ENCODE data around the gene VPS11. TPM values are rescaled to one million over a fixed set of nuclear protein-coding genes. Genes with fewer than 3 reads are reported as not detected.

VPS11 gene
- total RNA-seq, 1 experiment from 2014 or later: 11.2 TPM

- H3K9me3 ChIP-seq (replicated peaks): no peaks in the 10 kb centered on the region
- no peak for DNase-seq (ENCODE audit: low read depth in 1 of 2, low spot score in 2 of 2)
- no peaks in the 10 kb centered on the region for H3K36me3 ChIP-seq
- peaks cover 7% of the 10 kb centered on the region for H3K4me1 ChIP-seq (replicated peaks)
- no peak overlapping the region for H3K27ac ChIP-seq
- no peak overlapping the region for H3K4me3 ChIP-seq
- no peaks in the 10 kb centered on the region for H3K27me3 ChIP-seq (replicated peaks)
Observed at GRCh38 chr11:119116601-119117000, 49.0 kb downstream of the VPS11 start.

GRCh38 chr11:119117004-119117706, 49.5 kb downstream of the VPS11 start:
- Histone ChIP-seq H3K36me3 (no peaks in the 10 kb centered on the region), H3K27me3 (replicated peaks) (no peaks in the 10 kb centered on the region), H3K4me3 (no peak overlapping the region), H3K4me1 (replicated peaks) (peaks cover 8% of the 10 kb centered on the region), H3K27ac (no peak overlapping the region), H3K9me3 (replicated peaks) (no peaks in the 10 kb centered on the region)
- DNase-seq (ENCODE audit: low read depth in 1 of 2, low spot score in 2 of 2): no peak

GRCh38 chr11:119118227-119118626, 50.6 kb downstream of the VPS11 start:
- Histone ChIP-seq H3K27me3 (replicated peaks) (no peaks in the 10 kb centered on the region), H3K9me3 (replicated peaks) (no peaks in the 10 kb centered on the region), H3K27ac (no peak overlapping the region), H3K4me1 (replicated peaks) (peaks cover 12% of the 10 kb centered on the region), H3K36me3 (no peaks in the 10 kb centered on the region), H3K4me3 (no peak overlapping the region)
- DNase-seq (ENCODE audit: low read depth in 1 of 2, low spot score in 2 of 2): no peak

GRCh38 chr11:119118946-119119345, 51.3 kb downstream of the VPS11 start:
- no peaks in the 10 kb centered on the region for H3K9me3 ChIP-seq (replicated peaks)
- H3K27ac ChIP-seq: no peak overlapping the region
- DNase-seq (ENCODE audit: low read depth in 1 of 2, low spot score in 2 of 2): no peak

GRCh38 chr11:119120639-119121007, 53.0 kb downstream of the VPS11 start:
- Histone ChIP-seq H3K9me3 (replicated peaks) (no peaks in the 10 kb centered on the region), H3K36me3 (no peaks in the 10 kb centered on the region)
- no peak for DNase-seq (ENCODE audit: low read depth in 1 of 2, low spot score in 2 of 2)

More at GRCh38 chr11:119118946-119119345, 51.3 kb downstream of the VPS11 start:
- Histone ChIP-seq H3K4me1 (replicated peaks) (peaks cover 12% of the 10 kb centered on the region), H3K4me3 (no peak overlapping the region), H3K27me3 (replicated peaks) (no peaks in the 10 kb centered on the region), H3K36me3 (no peaks in the 10 kb centered on the region)

GRCh38 chr11:119121008-119121810, 53.6 kb downstream of the VPS11 start, which contains the start of gene HINFP:
TSS of gene HINFP (plus strand) at chr11:119121580. CDS start at chr11:119126945, 5,365 bp downstream.
- no peaks in the 10 kb centered on the region for H3K27me3 ChIP-seq (replicated peaks)
- peak within 1 kb of the TSS; percentile 70 for H3K4me3 ChIP-seq
- H3K9me3 ChIP-seq (replicated peaks): no peaks in the 10 kb centered on the region
- peak within 1 kb of the TSS; percentile 15; the same call in 1 of the 2 replicates for H3K27ac ChIP-seq
- H3K36me3 ChIP-seq: no peaks in the 10 kb centered on the region
- DNase-seq (ENCODE audit: low read depth in 1 of 2, low spot score in 2 of 2): peak; percentile 84 to 97
- H3K4me1 ChIP-seq (replicated peaks): peaks cover 12% of the 10 kb centered on the region

More at GRCh38 chr11:119120639-119121007, 53.0 kb downstream of the VPS11 start:
- Histone ChIP-seq H3K27ac (peak overlapping the region; percentile 15; the same call in 1 of the 2 replicates), H3K4me1 (replicated peaks) (peaks cover 12% of the 10 kb centered on the region), H3K4me3 (peak overlapping the region; percentile 70), H3K27me3 (replicated peaks) (no peaks in the 10 kb centered on the region)

- H3K4me3 ChIP-seq: peak overlapping the region; percentile 70
- peaks cover 12% of the 10 kb centered on the region for H3K4me1 ChIP-seq (replicated peaks)
- H3K9me3 ChIP-seq (replicated peaks): no peaks in the 10 kb centered on the region
- H3K27ac ChIP-seq: no peak overlapping the region
- no peak for DNase-seq (ENCODE audit: low read depth in 1 of 2, low spot score in 2 of 2)
- no peaks in the 10 kb centered on the region for H3K27me3 ChIP-seq (replicated peaks)
- no peaks in the 10 kb centered on the region for H3K36me3 ChIP-seq
Observed at GRCh38 chr11:119121811-119122124, 54.1 kb downstream of the VPS11 start.

- Histone ChIP-seq H3K4me3 (no peak overlapping the region), H3K36me3 (no peaks in the 10 kb centered on the region), H3K27me3 (replicated peaks) (no peaks in the 10 kb centered on the region), H3K4me1 (replicated peaks) (peaks cover 7% of the 10 kb centered on the region), H3K27ac (no peak overlapping the region), H3K9me3 (replicated peaks) (no peaks in the 10 kb centered on the region)
- DNase-seq (ENCODE audit: low read depth in 1 of 2, low spot score in 2 of 2): no peak
Observed at GRCh38 chr11:119125821-119126220, 58.2 kb downstream of the VPS11 start.

- no peak overlapping the region for H3K4me3 ChIP-seq
- no peaks in the 10 kb centered on the region for H3K36me3 ChIP-seq
- no peaks in the 10 kb centered on the region for H3K27me3 ChIP-seq (replicated peaks)
- 0 out of 2 replicates have a peak, but pooled peaks cover 5% of the 10 kb centered on the region for H3K4me1 ChIP-seq (replicated peaks)
- no peaks in the 10 kb centered on the region for H3K9me3 ChIP-seq (replicated peaks)
- no peak overlapping the region for H3K27ac ChIP-seq
- no peak for DNase-seq (ENCODE audit: low read depth in 1 of 2, low spot score in 2 of 2)
Observed at GRCh38 chr11:119126675-119127268, 59.2 kb downstream of the VPS11 start.

GRCh38 chr11:119130662-119131061, 63.0 kb downstream of the VPS11 start:
- H3K4me1 ChIP-seq (replicated peaks): no peaks in the 10 kb centered on the region

More at GRCh38 chr11:119130662-119131061, 63.0 kb downstream of the VPS11 start:
- Histone ChIP-seq H3K27ac (no peak overlapping the region), H3K9me3 (replicated peaks) (no peaks in the 10 kb centered on the region), H3K36me3 (0 out of 2 replicates have a peak, but pooled peaks cover 5% of the 10 kb centered on the region), H3K27me3 (replicated peaks) (no peaks in the 10 kb centered on the region), H3K4me3 (no peak overlapping the region)
- DNase-seq (ENCODE audit: low read depth in 1 of 2, low spot score in 2 of 2): no peak

Other genes with a start within 250 kb of the VPS11 start
- gene CXCR5, start 183.9 kb upstream of the VPS11 start, total RNA-seq (2014; rRNA removed; shearing (Covaris generic)): not detected in 2 replicates
- gene BCL9L, start 141.9 kb upstream of the VPS11 start, total RNA-seq (2014; rRNA removed; shearing (Covaris generic)): 4.0 and 6.8 TPM in 2 replicates
- not detected in 2 replicates for gene UPK2, start 111.5 kb upstream of the VPS11 start, total RNA-seq (2014; rRNA removed; shearing (Covaris generic))
- gene FOXR1, start 96.1 kb upstream of the VPS11 start, total RNA-seq (2014; rRNA removed; shearing (Covaris generic)): not detected in 2 replicates
- gene CENATAC, start 69.7 kb upstream of the VPS11 start, total RNA-seq (2014; rRNA removed; shearing (Covaris generic)): 13.5 and 17.0 TPM in 2 replicates
- gene RPS25, start 49.5 kb upstream of the VPS11 start, total RNA-seq (2014; rRNA removed; shearing (Covaris generic)): 718 and 750 TPM in 2 replicates
- 44.6 and 75.6 TPM in 2 replicates for gene TRAPPC4, start 49.1 kb upstream of the VPS11 start, total RNA-seq (2014; rRNA removed; shearing (Covaris generic))
- 3.1 and 6.0 TPM in 2 replicates for gene SLC37A4, start 36.9 kb upstream of the VPS11 start, total RNA-seq (2014; rRNA removed; shearing (Covaris generic))
- gene HYOU1, start 10.6 kb upstream of the VPS11 start, total RNA-seq (2014; rRNA removed; shearing (Covaris generic)): 124 and 128 TPM in 2 replicates
- 2.1 and 6.4 TPM in 2 replicates for gene HMBS, start 17.1 kb downstream of the VPS11 start, total RNA-seq (2014; rRNA removed; shearing (Covaris generic))
- 9.7 and 17.0 TPM in 2 replicates for gene DPAGT1, start 34.0 kb downstream of the VPS11 start, total RNA-seq (2014; rRNA removed; shearing (Covaris generic))
- 5.1 and 5.4 TPM in 2 replicates for gene C2CD2L, start 39.5 kb downstream of the VPS11 start, total RNA-seq (2014; rRNA removed; shearing (Covaris generic))
- 3.1 and 6.7 TPM in 2 replicates for gene HINFP, start 53.8 kb downstream of the VPS11 start, total RNA-seq (2014; rRNA removed; shearing (Covaris generic))
- gene ABCG4, start 81.2 kb downstream of the VPS11 start, total RNA-seq (2014; rRNA removed; shearing (Covaris generic)): 0.05 TPM in 1 of 2 replicates, not detected in the other
- gene NLRX1, start 100.9 kb downstream of the VPS11 start, total RNA-seq (2014; rRNA removed; shearing (Covaris generic)): 3.1 and 5.5 TPM in 2 replicates
- not detected in 2 replicates for gene NHERF4, start 117.7 kb downstream of the VPS11 start, total RNA-seq (2014; rRNA removed; shearing (Covaris generic))
- 5.0 and 9.1 TPM in 2 replicates for gene CBL, start 138.5 kb downstream of the VPS11 start, total RNA-seq (2014; rRNA removed; shearing (Covaris generic))
- gene MCAM, start 249.3 kb downstream of the VPS11 start, total RNA-seq (2014; rRNA removed; shearing (Covaris generic)): 272 and 358 TPM in 2 replicates

All from SJSA1 (cell line).